Mononuclear cell (primary cell): ENCODE results near the gene GTPBP3. TPM values are rescaled to one million over a fixed set of nuclear protein-coding genes. Genes with fewer than 3 reads are reported as not detected.
"Not testable (repeated sequence)": the region's sequence is repeated elsewhere in the genome, so short reads cannot be mapped to it uniquely, and the experiment has no call there.

Experiments used
- H3K27me3 ChIP-seq: 2 replicates; pipeline ENCODE4 v1.6.0; 2011; ENCODE audit warnings: low read length, control low read depth; ENCODE audit not compliant: insufficient read depth
- H3K4me1 ChIP-seq: 2 replicates; pipeline ENCODE4 v1.5.1; 2011; ENCODE audit warnings: mild to moderate bottlenecking, low read length, control low read depth; ENCODE audit not compliant: insufficient read depth
- H3K4me3 ChIP-seq: 2 replicates; pipeline ENCODE4 v1.5.1; 2011; ENCODE audit warnings: mild to moderate bottlenecking, low read length, moderate library complexity
- H3K9me3 ChIP-seq: 2 replicates; pipeline ENCODE4 v1.5.1; 2011; ENCODE audit warnings: low read depth, mild to moderate bottlenecking, control low read depth, low read length
- total RNA-seq: library from RNA; depleted of rRNA; stranded (reverse); fragments of >200 nt; gene quantifications from one replicate; pipeline ENCODE4 v1.2.3, GENCODE V29; 2012

GTPBP3 gene, protein sequence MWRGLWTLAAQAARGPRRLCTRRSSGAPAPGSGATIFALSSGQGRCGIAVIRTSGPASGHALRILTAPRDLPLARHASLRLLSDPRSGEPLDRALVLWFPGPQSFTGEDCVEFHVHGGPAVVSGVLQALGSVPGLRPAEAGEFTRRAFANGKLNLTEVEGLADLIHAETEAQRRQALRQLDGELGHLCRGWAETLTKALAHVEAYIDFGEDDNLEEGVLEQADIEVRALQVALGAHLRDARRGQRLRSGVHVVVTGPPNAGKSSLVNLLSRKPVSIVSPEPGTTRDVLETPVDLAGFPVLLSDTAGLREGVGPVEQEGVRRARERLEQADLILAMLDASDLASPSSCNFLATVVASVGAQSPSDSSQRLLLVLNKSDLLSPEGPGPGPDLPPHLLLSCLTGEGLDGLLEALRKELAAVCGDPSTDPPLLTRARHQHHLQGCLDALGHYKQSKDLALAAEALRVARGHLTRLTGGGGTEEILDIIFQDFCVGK
- 11.3 TPM for total RNA-seq

DNA sequence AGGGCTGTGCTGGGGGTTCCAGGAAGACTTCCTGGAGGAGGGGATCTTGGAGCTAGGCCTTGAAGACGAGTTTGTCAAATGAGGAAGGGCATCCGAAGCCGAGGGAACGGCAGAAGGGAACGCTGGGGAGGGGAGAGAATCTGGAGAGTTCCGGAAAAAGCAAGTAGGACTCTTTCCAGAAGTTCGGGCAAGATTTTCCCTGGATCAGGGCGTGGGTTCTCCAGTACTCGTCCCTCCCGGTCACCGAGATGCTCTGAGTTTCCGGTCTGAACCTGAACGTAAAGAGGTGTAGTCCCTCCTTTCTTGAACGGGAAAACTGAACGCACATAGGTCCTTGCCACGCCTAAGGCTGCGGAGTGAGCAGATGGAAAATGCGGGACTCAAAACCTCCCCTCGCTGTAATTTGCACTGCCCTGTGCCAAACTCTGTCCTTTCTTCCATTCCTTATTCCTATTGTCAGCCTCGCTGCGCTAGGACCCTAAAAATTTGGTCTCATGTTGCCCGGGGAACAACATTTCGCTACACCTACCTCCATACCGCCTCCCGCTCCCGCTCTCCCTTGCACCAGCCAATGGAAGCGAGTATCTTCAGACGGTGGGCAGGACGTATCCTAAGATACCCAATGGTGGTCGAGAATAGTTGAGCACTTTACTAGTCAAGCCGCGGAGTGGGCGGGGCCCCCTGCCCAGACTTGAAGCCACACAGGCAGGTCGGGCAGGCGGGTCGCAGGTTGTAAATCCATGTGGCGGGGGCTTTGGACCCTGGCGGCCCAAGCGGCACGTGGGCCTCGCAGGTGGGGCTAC is at the start of gene GTPBP3:
TSS of gene GTPBP3 (plus strand) at position 682 of the 803 bp plus-strand sequence. CDS start at position 741, 59 bp downstream.
- Histone ChIP-seq H3K4me3 (peak within 1 kb of the TSS; percentile 81), H3K4me1 (peaks cover 51% of the 10 kb centered on the region), H3K27me3 (no peaks in the 10 kb centered on the region), H3K9me3 (no peaks in the 10 kb centered on the region)

DNA sequence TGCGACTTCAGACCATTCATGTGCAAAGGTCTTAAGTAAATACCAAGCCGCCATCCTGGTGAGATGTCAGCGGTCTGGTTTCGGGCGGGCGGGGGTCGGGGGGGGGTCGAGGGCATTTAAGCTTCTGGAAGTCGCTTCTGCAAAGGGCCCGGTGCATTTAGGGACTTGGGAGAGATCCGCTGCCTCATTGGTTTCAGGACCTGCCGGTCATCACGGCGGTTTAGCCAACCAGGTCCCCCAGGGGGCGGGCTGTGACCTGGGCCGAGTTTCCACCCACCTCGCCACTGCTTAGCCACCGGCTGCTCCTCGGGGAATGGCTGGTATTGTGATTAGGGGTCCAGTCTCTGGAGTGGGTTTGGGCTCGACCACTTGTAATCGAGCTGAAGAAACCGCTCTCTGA is 47.9 kb upstream of the GTPBP3 start:
- no peaks in the 10 kb centered on the region for H3K9me3 ChIP-seq
- H3K27me3 ChIP-seq = no peaks in the 10 kb centered on the region
- H3K4me1 ChIP-seq = peaks cover 11% of the 10 kb centered on the region
- H3K4me3 ChIP-seq = no peak overlapping the region

DNA sequence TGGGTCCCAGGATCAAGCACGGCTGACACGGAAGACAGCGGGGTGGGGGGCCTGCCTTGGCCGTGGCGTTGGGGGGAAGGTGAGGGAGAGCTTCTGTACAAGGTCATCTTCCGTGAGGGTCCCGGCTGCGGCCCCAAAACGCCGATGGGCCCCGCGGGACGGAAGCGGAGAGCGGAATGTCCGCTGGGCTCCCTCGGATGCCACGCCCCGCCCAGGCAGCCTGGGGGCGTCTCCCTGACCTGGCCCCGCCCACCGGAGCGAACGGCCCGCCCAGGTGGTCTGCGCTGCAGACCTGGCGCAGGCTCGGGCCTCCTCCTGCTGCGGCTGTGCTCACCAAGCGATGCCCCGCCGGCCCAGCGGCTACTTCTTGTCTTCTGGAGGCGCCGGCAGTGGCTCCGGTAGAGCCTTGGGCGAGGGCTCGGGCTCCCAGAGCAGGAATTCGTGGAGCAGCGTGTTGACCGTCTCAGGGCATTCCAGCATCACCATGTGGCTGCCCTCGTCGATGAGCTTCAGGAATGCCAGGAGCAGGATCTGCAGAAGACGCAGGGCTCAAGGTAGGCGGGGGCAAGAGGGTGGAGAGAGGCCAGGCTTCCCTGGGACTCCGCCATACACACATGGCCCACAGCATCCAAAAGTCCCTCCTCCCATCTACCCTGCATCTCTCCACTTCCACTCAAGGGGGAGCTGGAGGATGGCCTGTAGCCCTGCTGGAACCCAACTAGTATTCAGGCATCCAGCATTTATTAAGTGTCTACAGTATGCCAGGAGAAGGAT is 44.9 kb upstream of the GTPBP3 start:
- peaks cover 11% of the 10 kb centered on the region for H3K4me1 ChIP-seq
- H3K27me3 ChIP-seq = no peaks in the 10 kb centered on the region
- H3K9me3 ChIP-seq = no peaks in the 10 kb centered on the region
- H3K4me3 ChIP-seq = peak overlapping the region; percentile 47

DNA sequence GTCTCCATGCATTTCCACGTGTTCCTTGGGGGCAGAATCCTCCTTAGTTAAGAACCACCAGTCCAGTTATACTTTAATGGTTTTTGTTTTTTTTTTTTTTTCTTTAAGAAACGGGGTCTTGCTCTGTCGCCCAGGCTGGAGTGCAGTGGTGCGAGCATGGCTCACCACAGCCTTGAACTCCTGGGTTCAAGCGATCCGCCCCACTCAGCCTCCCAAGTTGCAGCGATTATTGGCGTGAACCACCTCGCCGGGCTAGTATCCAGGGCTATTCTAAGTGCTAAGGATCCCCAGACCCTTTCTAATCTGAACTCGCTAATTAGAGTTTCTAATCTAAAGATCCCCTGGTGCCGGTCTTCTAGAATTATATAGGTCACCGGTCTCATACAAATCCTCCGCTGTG is 43.7 kb upstream of the GTPBP3 start:
- H3K9me3 ChIP-seq = no peaks in the 10 kb centered on the region
- no peak overlapping the region for H3K4me3 ChIP-seq
- H3K4me1 ChIP-seq = peaks cover 11% of the 10 kb centered on the region
- no peaks in the 10 kb centered on the region for H3K27me3 ChIP-seq

DNA sequence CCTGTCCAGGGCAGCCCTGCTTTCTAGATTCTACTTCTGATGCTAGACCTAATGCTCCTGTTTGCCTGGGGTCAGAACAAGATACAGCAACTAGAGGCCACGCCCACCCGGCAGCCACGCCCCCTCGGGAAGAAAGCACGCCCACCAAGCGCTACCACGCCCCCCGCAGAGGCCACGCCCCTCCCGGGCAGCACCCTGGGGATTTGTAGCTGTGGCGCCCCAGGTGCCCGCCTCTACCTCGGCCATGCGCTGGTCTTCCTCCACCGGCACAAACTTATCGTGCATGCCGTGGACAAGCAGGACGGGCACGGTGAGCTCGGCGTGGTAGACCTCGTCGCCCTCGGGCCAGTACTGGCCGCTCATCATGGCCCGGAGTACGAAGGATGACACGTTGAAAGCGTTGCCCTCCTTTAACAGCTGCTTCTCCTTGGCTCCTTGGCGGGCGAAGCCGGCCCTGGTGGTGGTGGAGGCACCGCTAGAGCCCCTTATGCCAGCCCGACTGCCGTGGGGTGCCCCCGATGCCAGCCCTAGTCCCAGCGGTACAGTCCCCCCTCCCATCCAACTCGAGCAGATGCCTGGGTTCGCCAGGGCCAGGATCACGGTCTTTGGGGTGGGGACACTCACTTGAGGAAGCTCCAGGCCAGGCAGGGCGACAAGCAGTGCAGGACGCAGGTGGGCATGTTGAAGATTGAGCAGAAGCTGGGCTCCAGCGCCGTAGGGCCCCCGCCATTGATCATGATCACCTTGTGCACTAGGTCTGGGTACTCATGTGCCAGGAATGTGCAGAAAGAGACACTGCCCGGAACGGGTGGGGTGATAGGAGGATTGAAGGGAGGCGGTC is 43.1 kb upstream of the GTPBP3 start:
- H3K4me3 ChIP-seq = no peak overlapping the region
- H3K27me3 ChIP-seq = no peaks in the 10 kb centered on the region
- H3K4me1 ChIP-seq = peaks cover 11% of the 10 kb centered on the region
- no peaks in the 10 kb centered on the region for H3K9me3 ChIP-seq

DNA sequence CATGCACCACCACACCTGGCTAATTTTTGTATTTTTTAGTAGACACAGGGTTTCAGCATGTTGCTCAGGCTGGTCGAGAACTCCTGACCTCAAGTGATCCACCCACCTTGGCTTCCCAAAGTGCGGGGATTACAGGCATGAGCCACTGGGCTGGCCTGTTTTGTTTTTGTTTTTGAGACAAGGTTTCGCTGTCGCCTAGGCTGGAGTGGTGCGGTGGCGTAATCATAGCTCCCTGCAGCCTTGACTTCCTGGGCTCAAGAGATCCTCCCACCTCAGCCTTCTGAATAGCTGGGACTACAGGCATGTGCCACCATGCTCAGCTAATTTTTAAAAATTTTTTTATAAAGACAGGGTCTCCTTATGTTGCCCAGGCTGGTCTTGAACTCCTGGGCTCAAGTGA is 41.8 kb upstream of the GTPBP3 start:
- H3K4me1 ChIP-seq = peaks cover 11% of the 10 kb centered on the region
- not testable (repeated sequence) for H3K4me3 ChIP-seq, H3K27me3 ChIP-seq, H3K9me3 ChIP-seq

DNA sequence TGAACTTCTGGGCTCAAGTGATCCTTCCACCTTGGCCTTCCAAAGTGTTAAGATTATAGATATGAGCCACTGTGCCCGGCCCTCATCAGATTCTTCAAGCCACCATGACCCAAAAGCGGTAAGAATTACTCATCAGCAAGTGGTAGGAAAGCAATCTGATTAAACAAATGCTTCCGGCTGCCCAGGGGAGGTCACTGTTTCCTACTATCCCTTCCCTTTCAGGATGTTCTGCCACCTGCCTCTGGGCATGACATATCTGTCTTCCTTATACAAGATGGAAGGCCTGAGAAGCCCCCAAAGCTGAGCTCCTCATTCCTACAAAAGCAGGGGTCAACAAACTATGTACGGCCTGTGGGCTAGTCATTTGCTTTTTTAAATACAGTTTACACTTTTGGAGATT is 41.1 kb upstream of the GTPBP3 start:
- no peaks in the 10 kb centered on the region for H3K9me3 ChIP-seq
- no peaks in the 10 kb centered on the region for H3K27me3 ChIP-seq
- H3K4me3 ChIP-seq = no peak overlapping the region
- peaks cover 11% of the 10 kb centered on the region for H3K4me1 ChIP-seq

DNA sequence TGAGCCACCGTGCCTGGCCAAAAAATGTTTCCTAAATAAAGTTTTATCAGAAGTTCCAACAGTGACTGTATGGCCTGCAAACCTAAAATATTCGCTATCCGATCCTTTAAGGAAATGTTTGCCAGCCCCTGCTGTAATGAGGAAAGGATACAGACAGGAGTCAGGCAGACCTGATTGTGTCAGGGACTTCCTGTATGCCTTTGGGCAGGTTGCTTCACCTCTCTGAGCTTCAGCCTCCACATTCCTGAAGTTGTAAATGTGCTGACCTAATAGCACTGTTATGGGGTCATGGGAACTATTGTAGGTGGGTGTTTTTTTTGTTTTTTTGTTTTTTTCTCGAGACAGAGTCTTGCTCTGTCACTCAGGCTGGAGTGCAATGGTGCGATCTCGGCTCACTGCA is 40.4 kb upstream of the GTPBP3 start:
- H3K4me3 ChIP-seq = no peak overlapping the region
- peaks cover 10% of the 10 kb centered on the region for H3K4me1 ChIP-seq
- H3K27me3 ChIP-seq = no peaks in the 10 kb centered on the region
- H3K9me3 ChIP-seq = no peaks in the 10 kb centered on the region

DNA sequence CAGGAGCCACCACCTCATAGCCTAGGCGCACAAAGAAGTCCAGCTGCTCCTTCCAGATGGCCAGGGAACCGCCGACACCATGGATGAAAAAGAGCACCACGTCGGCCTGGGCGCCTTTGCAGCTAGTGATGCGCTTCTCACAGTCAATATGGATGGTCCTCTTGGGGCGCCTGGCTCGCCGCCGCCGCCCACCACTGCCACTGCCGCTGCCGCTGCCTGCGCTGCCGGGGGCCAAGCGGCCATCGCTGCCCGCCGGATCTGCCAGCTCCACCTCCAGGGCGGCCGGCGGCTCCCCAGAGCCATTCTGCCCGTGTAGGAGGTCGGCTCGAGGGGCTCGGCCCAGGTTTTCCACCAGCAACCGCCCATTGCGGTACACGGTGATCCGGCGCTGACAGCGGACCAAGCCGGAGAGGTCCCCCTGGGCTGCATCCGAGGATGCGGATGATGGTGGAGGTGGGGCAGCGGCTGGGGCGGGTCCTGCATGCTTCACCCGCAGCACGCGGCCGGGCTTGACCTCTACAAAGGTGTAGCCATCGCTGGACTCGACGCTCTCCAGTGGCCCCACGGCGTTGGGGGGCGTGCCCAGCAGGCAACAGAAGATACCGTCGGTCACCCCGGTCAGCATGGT is 36.2 kb upstream of the GTPBP3 start:
- Histone ChIP-seq H3K9me3 (no peaks in the 10 kb centered on the region), H3K27me3 (no peaks in the 10 kb centered on the region), H3K4me1 (peaks cover 35% of the 10 kb centered on the region), H3K4me3 (no peak overlapping the region)

DNA sequence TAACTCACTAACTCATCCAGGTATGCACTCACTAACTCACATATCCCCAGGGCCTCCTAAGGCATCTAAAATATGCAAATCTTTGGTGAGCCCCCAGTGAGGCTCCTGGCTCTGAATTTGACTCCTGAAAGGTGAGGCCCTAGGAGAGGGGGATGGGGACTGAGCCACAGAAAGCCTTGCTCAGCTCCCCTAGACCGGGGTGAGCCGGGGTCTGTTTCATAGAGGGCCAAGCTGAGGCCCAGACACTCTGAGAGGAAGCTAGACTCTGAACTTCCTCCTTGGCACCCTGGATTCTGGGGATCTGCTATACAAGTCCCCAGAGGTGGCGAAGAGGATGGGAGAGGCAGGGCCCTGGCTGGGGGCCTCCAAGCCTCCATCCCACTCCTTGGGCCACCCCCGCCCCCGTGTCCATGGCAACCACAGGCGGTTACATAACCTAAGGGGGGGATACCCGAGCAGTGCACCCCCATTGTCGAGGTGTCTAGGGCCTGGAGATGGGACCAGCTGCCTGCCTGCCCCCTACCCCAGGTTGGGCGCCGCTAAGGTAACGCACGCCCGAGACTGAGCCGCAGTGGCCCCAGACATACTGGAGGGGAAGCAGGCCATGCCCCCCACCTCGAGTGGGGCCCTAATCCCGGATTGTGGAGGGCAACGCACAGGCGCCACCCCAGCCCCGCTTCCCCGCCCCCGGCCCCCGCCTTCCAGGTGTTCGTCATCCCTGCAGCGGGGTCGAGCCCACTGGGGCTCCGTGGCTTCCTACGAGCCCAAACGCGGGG is 34.8 kb upstream of the GTPBP3 start:
- peaks cover 44% of the 10 kb centered on the region for H3K4me1 ChIP-seq
- no peaks in the 10 kb centered on the region for H3K27me3 ChIP-seq
- H3K9me3 ChIP-seq = no peaks in the 10 kb centered on the region
- peak overlapping the region; percentile 59 for H3K4me3 ChIP-seq

DNA sequence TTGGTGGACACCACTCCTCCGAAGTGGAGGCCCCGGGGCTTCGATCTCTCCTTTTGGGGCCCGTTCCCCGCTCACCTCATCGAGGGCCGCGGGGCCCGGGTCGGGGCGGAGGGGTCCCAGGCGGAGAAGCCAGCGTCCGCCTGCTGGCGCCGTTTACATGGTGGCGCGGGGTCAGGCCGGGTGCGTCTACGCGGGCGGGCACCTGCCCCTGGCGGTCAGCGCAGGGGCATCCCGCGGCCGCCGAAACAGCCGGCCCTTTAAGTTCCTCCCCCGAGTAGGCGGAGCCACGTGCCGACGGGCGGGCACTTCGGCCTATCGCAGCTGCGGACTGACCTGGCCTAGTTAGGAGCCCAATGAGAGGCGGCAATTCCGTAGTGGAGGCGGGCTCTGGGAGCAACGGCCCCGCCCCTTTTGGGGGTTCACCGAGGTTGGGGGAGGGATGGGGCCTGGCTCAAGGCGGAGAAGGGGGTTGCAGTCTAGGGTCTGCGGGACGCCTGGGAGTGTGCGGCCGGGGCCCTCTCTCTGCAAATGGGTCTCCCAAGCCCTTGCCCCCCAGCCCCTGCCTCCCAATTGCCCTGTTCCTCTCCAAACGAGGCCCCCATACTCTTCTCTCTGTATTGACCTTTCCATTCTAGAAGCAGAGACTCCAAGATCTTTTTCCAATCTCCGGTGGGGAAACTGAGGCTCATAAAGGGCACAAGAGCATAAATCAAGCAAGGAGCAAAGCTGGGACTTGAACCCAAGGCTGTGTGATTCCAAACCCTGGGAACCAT is 34.0 kb upstream of the GTPBP3 start, which contains the start of gene ABHD8:
TSS of gene ABHD8 (minus strand) at position 259 of the 773 bp plus-strand sequence. CDS start 1,809 bp downstream, outside the sequence.
- H3K4me3 ChIP-seq = peak within 1 kb of the TSS; percentile 59
- H3K4me1 ChIP-seq = peaks cover 44% of the 10 kb centered on the region
- H3K9me3 ChIP-seq = no peaks in the 10 kb centered on the region
- H3K27me3 ChIP-seq = no peaks in the 10 kb centered on the region

DNA sequence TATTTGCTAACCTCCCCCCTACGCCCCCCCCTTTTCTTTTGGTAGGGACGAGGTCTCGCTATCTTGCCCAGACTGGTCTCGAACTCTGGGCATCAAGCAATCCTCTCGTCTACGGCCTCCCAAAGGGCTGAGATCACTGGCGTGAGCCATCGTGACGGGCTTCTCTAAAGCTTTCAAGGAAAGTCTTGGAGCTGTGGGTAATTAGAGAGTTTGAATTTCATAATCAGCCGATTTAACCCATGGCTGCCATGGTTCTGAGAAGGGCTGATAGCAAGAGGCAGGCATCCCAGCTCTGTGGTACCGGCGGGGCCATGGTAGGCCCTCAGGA is 33.4 kb upstream of the GTPBP3 start:
- H3K4me1 ChIP-seq = peaks cover 47% of the 10 kb centered on the region
- H3K4me3 ChIP-seq = no peak overlapping the region

More for the DNA sequence above, 33.4 kb upstream of the GTPBP3 start:
- Histone ChIP-seq H3K27me3 (no peaks in the 10 kb centered on the region), H3K9me3 (no peaks in the 10 kb centered on the region)
